Measurements from ENCODE around the gene SMIM43.

The SMIM43 gene

DNA sequence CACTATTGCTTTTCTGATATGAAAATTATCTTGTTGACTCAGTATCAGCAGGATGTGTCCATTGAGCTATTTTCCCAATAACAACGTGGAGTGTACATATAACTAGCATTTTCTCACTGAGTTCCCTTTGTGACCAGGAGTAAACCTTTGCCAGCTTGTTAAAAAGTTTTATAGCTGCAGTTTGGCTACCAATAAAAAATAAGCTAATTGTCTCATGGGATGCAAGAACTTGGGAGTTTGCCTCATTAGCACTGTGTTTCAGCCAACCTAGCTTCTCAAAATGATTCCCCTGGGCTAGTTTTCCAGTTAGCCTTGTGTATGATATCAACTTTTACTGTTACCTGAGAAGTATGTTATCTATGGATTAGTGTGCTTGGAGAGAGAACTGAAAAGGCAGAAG lies 43.3 kb downstream of the SMIM43 start:
- no peak overlapping the region for H3K4me3 ChIP-seq (ENCODE audit: low read depth, low read length)
- in situ Hi-C loops (cut with HindIII; ENCODE audit: low sequenced_read_pairs) = no loop called here
- TF ChIP-seq, protein P1, sequence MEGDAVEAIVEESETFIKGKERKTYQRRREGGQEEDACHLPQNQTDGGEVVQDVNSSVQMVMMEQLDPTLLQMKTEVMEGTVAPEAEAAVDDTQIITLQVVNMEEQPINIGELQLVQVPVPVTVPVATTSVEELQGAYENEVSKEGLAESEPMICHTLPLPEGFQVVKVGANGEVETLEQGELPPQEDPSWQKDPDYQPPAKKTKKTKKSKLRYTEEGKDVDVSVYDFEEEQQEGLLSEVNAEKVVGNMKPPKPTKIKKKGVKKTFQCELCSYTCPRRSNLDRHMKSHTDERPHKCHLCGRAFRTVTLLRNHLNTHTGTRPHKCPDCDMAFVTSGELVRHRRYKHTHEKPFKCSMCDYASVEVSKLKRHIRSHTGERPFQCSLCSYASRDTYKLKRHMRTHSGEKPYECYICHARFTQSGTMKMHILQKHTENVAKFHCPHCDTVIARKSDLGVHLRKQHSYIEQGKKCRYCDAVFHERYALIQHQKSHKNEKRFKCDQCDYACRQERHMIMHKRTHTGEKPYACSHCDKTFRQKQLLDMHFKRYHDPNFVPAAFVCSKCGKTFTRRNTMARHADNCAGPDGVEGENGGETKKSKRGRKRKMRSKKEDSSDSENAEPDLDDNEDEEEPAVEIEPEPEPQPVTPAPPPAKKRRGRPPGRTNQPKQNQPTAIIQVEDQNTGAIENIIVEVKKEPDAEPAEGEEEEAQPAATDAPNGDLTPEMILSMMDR (IDR thresholded peaks at IDR 0.05; ENCODE audit: low read depth, low read length) = no peak
- no peak for DNase-seq (ENCODE audit: low read depth, low spot score)

DNA sequence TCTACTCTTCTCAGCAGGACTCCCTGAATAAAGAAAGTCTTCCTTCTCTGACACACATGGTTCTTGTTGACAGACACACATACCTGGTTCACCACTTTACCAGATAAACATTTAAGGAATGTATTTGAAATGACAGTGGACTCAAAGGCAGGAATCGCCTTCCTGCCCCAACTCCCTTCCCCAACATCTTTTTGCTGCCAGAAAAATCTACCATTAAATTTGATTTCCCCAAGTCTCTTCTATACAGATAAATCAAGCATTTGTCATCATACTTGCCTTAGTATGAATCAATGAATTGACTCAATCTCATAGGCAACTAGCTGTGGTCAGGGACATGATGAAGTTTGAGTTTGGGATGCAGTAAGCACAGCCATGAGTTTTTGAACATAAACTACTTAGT lies 44.9 kb downstream of the SMIM43 start:
- H3K4me3 ChIP-seq (ENCODE audit: low read depth, low read length) = no peak overlapping the region
- peak; percentile 37 for DNase-seq (ENCODE audit: low read depth, low spot score)
- TF ChIP-seq, protein P1 (IDR thresholded peaks at IDR 0.05; ENCODE audit: low read depth, low read length) = no peak
- in situ Hi-C loops (cut with HindIII; ENCODE audit: low sequenced_read_pairs) = no loop called here

DNA sequence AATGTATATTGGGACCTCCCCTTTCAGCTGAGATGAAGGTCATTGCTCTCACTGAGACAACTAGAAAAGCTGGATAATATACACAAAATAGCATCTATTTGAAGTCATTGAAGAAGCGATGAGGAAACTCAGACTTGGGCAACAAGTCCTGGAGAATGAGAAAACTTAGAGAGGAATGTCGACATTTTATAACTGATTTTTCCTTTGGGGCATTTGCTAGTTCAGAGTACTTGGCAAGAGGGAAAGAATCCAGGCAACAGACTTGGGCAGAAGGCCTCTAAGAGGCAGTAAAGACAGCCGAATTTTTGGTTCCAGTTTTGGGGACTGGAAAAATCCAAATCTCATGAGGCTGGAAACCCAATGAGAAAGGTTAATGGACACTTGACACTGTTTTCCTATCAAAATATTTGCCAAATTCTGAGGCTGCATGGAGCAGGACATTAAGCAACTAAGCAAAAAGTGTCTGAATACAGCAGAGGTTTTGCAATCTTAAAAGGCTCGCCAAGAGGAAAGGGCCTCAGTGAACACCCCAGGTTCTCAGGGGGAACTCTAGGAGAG lies 47.2 kb downstream of the SMIM43 start:
- no peak for DNase-seq (ENCODE audit: low read depth, low spot score)
- in situ Hi-C loops (cut with HindIII; ENCODE audit: low sequenced_read_pairs) = no loop called here
- H3K4me3 ChIP-seq (ENCODE audit: low read depth, low read length) = no peak overlapping the region
- TF ChIP-seq, protein P1 (IDR thresholded peaks at IDR 0.05; ENCODE audit: low read depth, low read length) = no peak

DNA sequence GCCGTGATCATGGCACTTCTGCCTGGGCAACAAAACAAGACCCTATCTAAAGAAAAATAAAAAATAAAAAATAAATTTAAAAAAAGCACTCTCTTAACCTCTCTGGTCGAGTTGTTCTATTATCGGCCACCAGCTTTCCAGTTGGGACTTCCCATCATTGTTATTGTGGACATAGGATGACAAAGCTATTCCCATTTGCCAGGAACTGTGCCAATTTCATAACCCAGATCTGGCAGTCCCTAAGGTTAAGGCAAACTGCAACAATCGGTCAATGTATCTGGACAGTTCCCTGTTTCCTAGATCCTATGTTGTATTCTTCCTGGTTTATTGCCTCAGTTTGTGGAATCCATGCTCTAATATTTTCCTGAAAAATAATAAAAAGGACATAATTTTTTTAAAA lies 50.4 kb downstream of the SMIM43 start:
- in situ Hi-C loops (cut with HindIII; ENCODE audit: low sequenced_read_pairs) = no loop called here
- TF ChIP-seq, protein P1 (IDR thresholded peaks at IDR 0.05; ENCODE audit: low read depth, low read length) = no peak

DNA sequence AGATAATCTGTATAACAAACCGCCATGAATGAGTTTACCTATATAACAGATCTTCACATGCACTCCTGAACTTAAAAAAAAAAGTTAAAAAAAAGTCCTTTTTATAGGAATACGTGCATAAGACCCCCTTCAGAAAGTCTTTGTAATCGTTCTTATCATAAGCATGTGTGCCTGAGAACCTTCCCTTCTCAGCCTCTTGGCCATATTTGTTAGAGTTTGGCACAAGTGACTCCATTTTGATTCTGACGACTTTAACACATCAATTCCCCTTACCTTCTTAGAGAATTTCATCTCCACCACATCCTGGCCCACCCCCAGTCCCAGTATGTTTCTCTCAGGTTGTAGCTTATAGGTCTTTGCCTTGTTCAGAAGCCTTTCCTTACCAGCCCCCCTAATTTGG lies 52.2 kb downstream of the SMIM43 start:
- in situ Hi-C loops (cut with HindIII; ENCODE audit: low sequenced_read_pairs) = no loop called here
- no peak overlapping the region for H3K4me3 ChIP-seq (ENCODE audit: low read depth, low read length)
- no peak for DNase-seq (ENCODE audit: low read depth, low spot score)
- TF ChIP-seq, protein P1 (IDR thresholded peaks at IDR 0.05; ENCODE audit: low read depth, low read length) = no peak

More for the DNA sequence above, 50.4 kb downstream of the SMIM43 start:
- H3K4me3 ChIP-seq (ENCODE audit: low read depth, low read length) = no peak overlapping the region
- no peak for DNase-seq (ENCODE audit: low read depth, low spot score)

DNA sequence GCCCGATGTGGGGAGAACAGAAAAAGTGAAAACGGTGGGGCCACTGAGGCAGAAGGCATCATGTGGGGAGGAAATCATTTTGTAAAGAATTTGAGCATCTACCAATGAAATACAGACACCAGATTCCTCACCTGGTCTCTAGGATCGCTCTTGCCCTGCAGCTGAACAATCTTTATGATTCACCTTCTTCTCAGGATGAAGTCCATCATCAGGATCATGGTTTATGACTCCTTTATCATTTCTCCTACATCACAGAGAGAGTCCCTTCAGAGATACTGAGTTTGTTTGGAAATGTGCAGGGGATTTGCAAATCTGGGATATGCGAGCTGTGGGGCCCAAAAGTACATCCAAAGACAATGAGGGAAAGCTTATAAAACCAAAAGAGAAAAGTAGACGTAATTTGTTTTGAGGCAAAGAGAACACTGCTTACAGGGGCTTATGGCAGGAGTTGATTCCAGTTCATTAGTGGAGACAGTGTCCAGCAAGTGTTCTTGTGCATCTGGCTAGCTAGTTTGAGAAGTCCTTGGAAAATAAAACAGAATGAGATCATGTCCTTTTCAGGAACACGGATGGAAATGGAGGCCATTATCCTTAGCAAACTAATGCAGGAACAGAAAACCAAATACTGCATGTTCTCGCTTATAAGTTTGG lies 52.8 kb downstream of the SMIM43 start:
- in situ Hi-C loops (cut with HindIII; ENCODE audit: low sequenced_read_pairs) = no loop called here
- H3K4me3 ChIP-seq (ENCODE audit: low read depth, low read length) = no peak overlapping the region
- TF ChIP-seq, protein P1 (IDR thresholded peaks at IDR 0.05; ENCODE audit: low read depth, low read length) = no peak
- DNase-seq (ENCODE audit: low read depth, low spot score) = peak; percentile 40

Measured in astrocyte of the spinal cord (primary cell).